ENCODE data around the gene JCAD. TPM values are rescaled to one million over a fixed set of nuclear protein-coding genes. Genes with fewer than 3 reads are reported as not detected.

Gene JCAD
- total and polyA plus RNA-seq, 10 of the 15 experiments (the other 5 are each of a cell fraction or from before 2014, with no cell fraction given): 0.28 TPM; not detected in 9

DNA sequence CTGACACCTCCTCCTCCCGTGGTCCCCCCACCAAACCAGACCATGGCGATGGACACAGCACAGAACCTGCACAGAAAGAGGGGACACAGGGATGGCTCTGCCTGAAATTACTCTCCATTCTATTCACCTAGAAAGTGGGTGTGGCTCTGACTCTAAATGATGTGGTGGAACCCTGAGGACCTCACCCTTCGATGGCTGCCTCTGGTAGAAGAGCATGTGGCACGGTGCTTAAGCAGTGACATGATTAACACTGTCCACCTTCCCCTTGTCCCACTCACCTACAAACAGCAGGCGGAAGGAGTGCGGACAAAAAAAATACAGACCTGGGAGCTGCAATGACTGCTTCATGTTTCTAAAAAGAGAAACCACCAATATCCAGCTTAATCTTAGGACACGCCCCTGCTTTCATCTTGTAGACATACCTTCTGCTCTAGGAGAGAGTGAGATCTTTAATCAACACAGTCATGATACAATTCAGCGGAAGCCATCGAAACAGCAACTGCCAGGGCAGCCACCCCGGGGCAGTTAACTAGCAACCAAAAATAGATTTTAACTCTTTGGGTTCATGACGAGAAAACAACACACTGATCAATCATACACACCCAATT is 11.4 kb downstream of the JCAD start:
- no peak for FAIRE-seq
- Histone ChIP-seq H3K27me3 (replicated peaks in 1 of 2; ENCODE audit: control insufficient read depth in 2 of 2, insufficient read depth in 2 of 2, low read length in 1 of 2) (peaks cover 3 to 10% of the 10 kb centered on the region in 2 experiments; a peak in 3 of 4 replicates), H3K4me3 (no peak overlapping the region), H2AFZ (ENCODE audit: control insufficient read depth, low read depth, low read length) (no peak overlapping the region), H3K79me2 (ENCODE audit: control insufficient read depth, insufficient read depth, low read length) (no peaks in the 10 kb centered on the region), H3K36me3 (ENCODE audit: control insufficient read depth in 2 of 2, insufficient read depth in 2 of 2, low read length in 1 of 2) (no peaks in the 10 kb centered on the region), H3K9me3 (replicated peaks; ENCODE audit: control insufficient read depth, insufficient read depth, low read length) (no peaks in the 10 kb centered on the region), H3K27ac (ENCODE audit: control insufficient read depth, insufficient read depth) (no peak overlapping the region), H4K20me1 (ENCODE audit: control insufficient read depth, insufficient read depth) (no peaks in the 10 kb centered on the region), H3K9ac (ENCODE audit: control insufficient read depth, insufficient read depth, low read length) (no peak overlapping the region), H3K4me1 (ENCODE audit: control insufficient read depth, insufficient read depth, low read length) (no peaks in the 10 kb centered on the region), H3K4me2 (ENCODE audit: control insufficient read depth, insufficient read depth) (no peak overlapping the region)
- WGBS (ENCODE audit: insufficient coverage, insufficient replicate concordance, low lambda C conversion rate, missing lambda C conversion rate): 33% methylated on average over 11 of the region's 11 CpGs
- no peak for ATAC-seq
- ChIA-PET POLR2A (no interaction called here), CTCF (no interaction called here), SMC1A (ENCODE audit: uncharacterized antibody, unreplicated experiment) (interaction anchor here (0.6 kb wide), 1 partner anchor 193 kb away, joined by 4 read pairs; no protein-coding TSS in a partner anchor), RAD21 (ENCODE audit: unreplicated experiment) (no interaction called here)
- in situ Hi-C loops (cut with MboI) (no loop called here), intact Hi-C loops (cut with micrococcal nuclease; ENCODE audit: unreplicated experiment) (no loop called here)
- BruUV-seq (replicated peaks): no TSS peak
- TF ChIP-seq, protein P1, sequence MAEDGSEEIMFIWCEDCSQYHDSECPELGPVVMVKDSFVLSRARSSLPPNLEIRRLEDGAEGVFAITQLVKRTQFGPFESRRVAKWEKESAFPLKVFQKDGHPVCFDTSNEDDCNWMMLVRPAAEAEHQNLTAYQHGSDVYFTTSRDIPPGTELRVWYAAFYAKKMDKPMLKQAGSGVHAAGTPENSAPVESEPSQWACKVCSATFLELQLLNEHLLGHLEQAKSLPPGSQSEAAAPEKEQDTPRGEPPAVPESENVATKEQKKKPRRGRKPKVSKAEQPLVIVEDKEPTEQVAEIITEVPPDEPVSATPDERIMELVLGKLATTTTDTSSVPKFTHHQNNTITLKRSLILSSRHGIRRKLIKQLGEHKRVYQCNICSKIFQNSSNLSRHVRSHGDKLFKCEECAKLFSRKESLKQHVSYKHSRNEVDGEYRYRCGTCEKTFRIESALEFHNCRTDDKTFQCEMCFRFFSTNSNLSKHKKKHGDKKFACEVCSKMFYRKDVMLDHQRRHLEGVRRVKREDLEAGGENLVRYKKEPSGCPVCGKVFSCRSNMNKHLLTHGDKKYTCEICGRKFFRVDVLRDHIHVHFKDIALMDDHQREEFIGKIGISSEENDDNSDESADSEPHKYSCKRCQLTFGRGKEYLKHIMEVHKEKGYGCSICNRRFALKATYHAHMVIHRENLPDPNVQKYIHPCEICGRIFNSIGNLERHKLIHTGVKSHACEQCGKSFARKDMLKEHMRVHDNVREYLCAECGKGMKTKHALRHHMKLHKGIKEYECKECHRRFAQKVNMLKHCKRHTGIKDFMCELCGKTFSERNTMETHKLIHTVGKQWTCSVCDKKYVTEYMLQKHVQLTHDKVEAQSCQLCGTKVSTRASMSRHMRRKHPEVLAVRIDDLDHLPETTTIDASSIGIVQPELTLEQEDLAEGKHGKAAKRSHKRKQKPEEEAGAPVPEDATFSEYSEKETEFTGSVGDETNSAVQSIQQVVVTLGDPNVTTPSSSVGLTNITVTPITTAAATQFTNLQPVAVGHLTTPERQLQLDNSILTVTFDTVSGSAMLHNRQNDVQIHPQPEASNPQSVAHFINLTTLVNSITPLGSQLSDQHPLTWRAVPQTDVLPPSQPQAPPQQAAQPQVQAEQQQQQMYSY (CRISPR knock-in tag; IDR thresholded peaks at IDR 0.05): no peak
- no peak for TF ChIP-seq TCF3 (IDR thresholded peaks at IDR 0.05; ENCODE audit: borderline replicate concordance, insufficient read depth, low read depth, low read length)
- TF ChIP-seq FOXM1 (IDR thresholded peaks at IDR 0.05; ENCODE audit: low read depth, low read length): no peak
- no peak for TF ChIP-seq CHD2 (IDR thresholded peaks at IDR 0.05; ENCODE audit: borderline replicate concordance, low read depth, low read length)
- no peak for TF ChIP-seq NFYA (IDR thresholded peaks at IDR 0.05; ENCODE audit: borderline replicate concordance, low read depth, low read length)
- TF ChIP-seq, protein P2, sequence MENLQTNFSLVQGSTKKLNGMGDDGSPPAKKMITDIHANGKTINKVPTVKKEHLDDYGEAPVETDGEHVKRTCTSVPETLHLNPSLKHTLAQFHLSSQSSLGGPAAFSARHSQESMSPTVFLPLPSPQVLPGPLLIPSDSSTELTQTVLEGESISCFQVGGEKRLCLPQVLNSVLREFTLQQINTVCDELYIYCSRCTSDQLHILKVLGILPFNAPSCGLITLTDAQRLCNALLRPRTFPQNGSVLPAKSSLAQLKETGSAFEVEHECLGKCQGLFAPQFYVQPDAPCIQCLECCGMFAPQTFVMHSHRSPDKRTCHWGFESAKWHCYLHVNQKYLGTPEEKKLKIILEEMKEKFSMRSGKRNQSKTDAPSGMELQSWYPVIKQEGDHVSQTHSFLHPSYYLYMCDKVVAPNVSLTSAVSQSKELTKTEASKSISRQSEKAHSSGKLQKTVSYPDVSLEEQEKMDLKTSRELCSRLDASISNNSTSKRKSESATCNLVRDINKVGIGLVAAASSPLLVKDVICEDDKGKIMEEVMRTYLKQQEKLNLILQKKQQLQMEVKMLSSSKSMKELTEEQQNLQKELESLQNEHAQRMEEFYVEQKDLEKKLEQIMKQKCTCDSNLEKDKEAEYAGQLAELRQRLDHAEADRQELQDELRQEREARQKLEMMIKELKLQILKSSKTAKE (IDR thresholded peaks at IDR 0.05; ENCODE audit: low read depth, poor library complexity, severe bottlenecking): no peak
- DNase-seq (ENCODE audit: low read depth, low spot score): no peak

Data from GM12878 (cell line).